Activated T-cell treated with anti-CD3 and anti-CD28 coated beads, Interleukin-2, amount 50 U/mL, for 72 hours (primary cell): Measurements from ENCODE around the gene B3GALNT2. TPM values are rescaled to one million over a fixed set of nuclear protein-coding genes. Genes with fewer than 3 reads are reported as not detected.
"Not testable (repeated sequence)": the region's sequence is repeated elsewhere in the genome, so short reads cannot be mapped to it uniquely, and the experiment has no call there.

ENCODE experiments used
- ATAC-seq, 2 donors: fragments of 150-1000 bp; cut with Tn5 transposase; replicated peaks in 1 of 2; 2 replicates each; pipeline ENCODE4 v1.10.0; 2021; ENCODE audit warnings: moderate library complexity in 2 of 2, mild to moderate bottlenecking in 1 of 2
- DNase-seq, 2 donors: peaks; one replicate each; pipeline ENCODE4 v3.0.0; 2021 to 2022; ENCODE audit warnings: mixed read lengths in 1 of 2
- H3K27ac Mint-ChIP-seq: one replicate; pipeline ENCODE4 v1.8.0; 2022; ENCODE audit warnings: mild to moderate bottlenecking, moderate library complexity, mixed read lengths
- H3K27me3 Mint-ChIP-seq: one replicate; pipeline ENCODE4 v1.8.0; 2022; ENCODE audit warnings: low read depth, mixed read lengths
- H3K36me3 Mint-ChIP-seq, 2 donors: one replicate each; pipeline ENCODE4 v1.8.0; 2022; ENCODE audit warnings: mixed read lengths in 2 of 2, mild to moderate bottlenecking in 1 of 2; ENCODE audit not compliant: insufficient read depth in 2 of 2
- H3K4me1 Mint-ChIP-seq: one replicate; pipeline ENCODE4 v1.8.0; 2022; ENCODE audit warnings: low read depth, mixed read lengths
- H3K4me3 Mint-ChIP-seq, 2 donors: one replicate each; pipeline ENCODE4 v1.8.0; 2022; ENCODE audit warnings: mild to moderate bottlenecking in 2 of 2, mixed read lengths in 2 of 2, moderate library complexity in 2 of 2
- H3K9me3 Mint-ChIP-seq, 2 donors: one replicate each; pipeline ENCODE4 v1.8.0; 2022; ENCODE audit warnings: mixed read lengths in 2 of 2
- total RNA-seq, 2 donors: library from RNA; stranded (reverse); gene quantifications; one replicate each; pipeline ENCODE4 v1.2.3, GENCODE V29; 2022

The B3GALNT2 gene
- total RNA-seq, 2 donors from 2014 or later: 8.8 to 9.1 TPM

- no peak for ATAC-seq
- Mint-ChIP-seq H3K9me3 (no peaks in the 10 kb centered on the region), H3K36me3 (peaks cover 7 to 15% of the 10 kb centered on the region in 2 donors), H3K27ac (no peak overlapping the region), H3K27me3 (no peaks in the 10 kb centered on the region), H3K4me3 (no peak overlapping the region), H3K4me1 (peaks cover 33% of the 10 kb centered on the region)
- DNase-seq: no peak
These were observed 9.7 kb downstream of the B3GALNT2 start for GRCh38 chr1:235494531-235494930.

- H3K36me3 Mint-ChIP-seq: peaks cover 7 to 15% of the 10 kb centered on the region in 2 donors
- H3K4me3 Mint-ChIP-seq: no peak overlapping the region
- ATAC-seq (no peak), DNase-seq (no peak)
- H3K27me3 Mint-ChIP-seq: no peaks in the 10 kb centered on the region
- no peak overlapping the region for H3K27ac Mint-ChIP-seq
- no peaks in the 10 kb centered on the region for H3K9me3 Mint-ChIP-seq
- peaks cover 35% of the 10 kb centered on the region for H3K4me1 Mint-ChIP-seq
These were observed 12.6 kb downstream of the B3GALNT2 start for GRCh38 chr1:235491644-235492043.

GRCh38 chr1:235486321-235486720, 17.9 kb downstream of the B3GALNT2 start:
- Mint-ChIP-seq H3K27me3 (no peaks in the 10 kb centered on the region), H3K27ac (no peak overlapping the region), H3K9me3 (no peaks in the 10 kb centered on the region), H3K36me3 (peaks cover 5 to 16% of the 10 kb centered on the region in 2 donors), H3K4me1 (peaks cover 10% of the 10 kb centered on the region), H3K4me3 (no peak overlapping the region)
- ATAC-seq (no peak), DNase-seq (no peak)

DNA sequence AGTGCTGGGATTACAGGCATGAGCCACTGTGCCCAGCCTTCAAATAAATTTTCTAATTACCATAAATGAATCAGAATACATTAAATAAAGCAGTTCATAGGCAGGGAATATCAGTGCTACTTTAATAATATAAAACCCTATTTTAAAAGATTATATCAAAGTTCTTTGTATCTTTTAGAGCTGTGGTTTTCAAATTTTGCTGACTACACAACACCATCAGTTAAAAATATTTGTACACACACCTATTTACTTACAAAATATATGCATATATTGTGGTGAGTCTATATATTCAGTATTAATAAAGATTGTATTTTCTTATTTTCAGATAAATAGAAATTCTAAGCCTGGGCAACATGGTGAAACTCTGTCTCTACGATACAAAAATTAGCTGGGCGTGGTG, 18.7 kb downstream of the B3GALNT2 start:
- peaks cover 10% of the 10 kb centered on the region for H3K4me1 Mint-ChIP-seq

GRCh38 chr1:235483090-235483489, 21.2 kb downstream of the B3GALNT2 start:
- no peak overlapping the region for H3K4me3 Mint-ChIP-seq

More for the DNA sequence above, 18.7 kb downstream of the B3GALNT2 start:
- Mint-ChIP-seq H3K36me3 (peaks cover 7 to 16% of the 10 kb centered on the region in 2 donors), H3K4me3 (no peak overlapping the region), H3K27ac (no peak overlapping the region), H3K27me3 (no peaks in the 10 kb centered on the region), H3K9me3 (no peaks in the 10 kb centered on the region)
- DNase-seq (no peak), ATAC-seq (no peak)

DNA sequence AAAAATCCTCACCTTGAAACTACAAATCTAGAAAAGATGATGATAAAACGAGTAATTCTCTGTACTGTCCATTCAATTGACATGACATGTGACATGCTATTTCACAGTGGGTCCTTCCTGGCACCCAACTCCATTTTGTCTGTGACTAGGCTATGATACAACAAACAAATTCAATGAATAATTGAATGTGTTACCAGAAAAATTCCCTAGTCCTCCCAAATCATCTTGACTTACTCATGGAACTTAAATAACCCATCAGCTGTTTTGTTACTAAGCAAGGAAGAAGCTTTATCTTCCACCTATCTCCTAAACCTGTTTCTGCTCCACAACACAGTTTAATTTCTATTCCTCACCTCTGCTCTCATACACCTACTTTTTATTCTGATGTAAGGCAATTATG, 30.4 kb downstream of the B3GALNT2 start:
- Mint-ChIP-seq H3K36me3 (peaks cover 0 to 3% of the 10 kb centered on the region in 2 donors), H3K27ac (no peak overlapping the region), H3K9me3 (no peaks in the 10 kb centered on the region), H3K4me3 (no peak overlapping the region), H3K4me1 (peaks cover 6% of the 10 kb centered on the region), H3K27me3 (no peaks in the 10 kb centered on the region)
- no peak for ATAC-seq
- DNase-seq: no peak

More at GRCh38 chr1:235483090-235483489, 21.2 kb downstream of the B3GALNT2 start:
- ATAC-seq (no peak), DNase-seq (no peak)
- Mint-ChIP-seq H3K27ac (no peak overlapping the region), H3K27me3 (no peaks in the 10 kb centered on the region), H3K9me3 (no peaks in the 10 kb centered on the region), H3K36me3 (peaks cover 7 to 21% of the 10 kb centered on the region in 2 donors), H3K4me1 (no peaks in the 10 kb centered on the region)

- H3K27me3 Mint-ChIP-seq: no peaks in the 10 kb centered on the region
- no peak overlapping the region for H3K4me3 Mint-ChIP-seq
- H3K4me1 Mint-ChIP-seq: peaks cover 6% of the 10 kb centered on the region
- no peaks in the 10 kb centered on the region for H3K9me3 Mint-ChIP-seq
- ATAC-seq (no peak), DNase-seq (no peak)
- no peaks in the 10 kb centered on the region for H3K36me3 Mint-ChIP-seq
- no peak overlapping the region for H3K27ac Mint-ChIP-seq
These were observed 33.4 kb downstream of the B3GALNT2 start for GRCh38 chr1:235470741-235471439.

DNA sequence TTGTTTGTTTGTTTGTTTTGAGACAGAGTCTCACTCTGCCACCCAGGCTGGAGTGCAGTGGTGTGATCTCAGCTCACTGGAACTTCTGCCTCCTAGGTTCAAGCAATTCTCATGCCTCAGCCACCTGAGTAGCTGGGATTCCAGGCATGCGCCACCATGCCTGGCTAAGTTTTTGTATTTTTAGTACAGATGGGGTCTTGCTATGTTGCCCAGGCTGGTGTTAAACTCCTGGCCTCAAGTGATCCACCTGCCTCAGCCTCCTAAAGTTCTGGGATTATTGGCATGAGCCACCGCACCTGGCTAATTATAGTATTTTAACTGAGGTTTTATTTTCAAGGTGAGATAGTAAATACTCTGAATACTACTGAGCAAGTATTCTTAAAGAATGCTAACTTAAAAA, 34.4 kb downstream of the B3GALNT2 start:
- H3K27ac Mint-ChIP-seq: not testable (repeated sequence)

GRCh38 chr1:235468970-235469369, 35.3 kb downstream of the B3GALNT2 start:
- H3K4me1 Mint-ChIP-seq: peaks cover 2% of the 10 kb centered on the region
- DNase-seq (no peak), ATAC-seq (no peak)
- H3K4me3 Mint-ChIP-seq: no peak overlapping the region
- H3K27ac Mint-ChIP-seq: no peak overlapping the region
- no peaks in the 10 kb centered on the region for H3K9me3 Mint-ChIP-seq
- H3K36me3 Mint-ChIP-seq: no peaks in the 10 kb centered on the region
- no peaks in the 10 kb centered on the region for H3K27me3 Mint-ChIP-seq

More for the DNA sequence above, 34.4 kb downstream of the B3GALNT2 start:
- not testable (repeated sequence) for H3K9me3 Mint-ChIP-seq, H3K4me3 Mint-ChIP-seq, DNase-seq, H3K36me3 Mint-ChIP-seq, H3K4me1 Mint-ChIP-seq, H3K27me3 Mint-ChIP-seq, ATAC-seq

- H3K4me1 Mint-ChIP-seq: no peaks in the 10 kb centered on the region
- H3K27ac Mint-ChIP-seq: no peak overlapping the region
- no peaks in the 10 kb centered on the region for H3K27me3 Mint-ChIP-seq
- ATAC-seq: no peak
- H3K4me3 Mint-ChIP-seq: no peak overlapping the region
- no peak for DNase-seq
- H3K36me3 Mint-ChIP-seq: no peaks in the 10 kb centered on the region
- no peaks in the 10 kb centered on the region for H3K9me3 Mint-ChIP-seq
These were observed 36.2 kb downstream of the B3GALNT2 start for GRCh38 chr1:235468004-235468403.

DNA sequence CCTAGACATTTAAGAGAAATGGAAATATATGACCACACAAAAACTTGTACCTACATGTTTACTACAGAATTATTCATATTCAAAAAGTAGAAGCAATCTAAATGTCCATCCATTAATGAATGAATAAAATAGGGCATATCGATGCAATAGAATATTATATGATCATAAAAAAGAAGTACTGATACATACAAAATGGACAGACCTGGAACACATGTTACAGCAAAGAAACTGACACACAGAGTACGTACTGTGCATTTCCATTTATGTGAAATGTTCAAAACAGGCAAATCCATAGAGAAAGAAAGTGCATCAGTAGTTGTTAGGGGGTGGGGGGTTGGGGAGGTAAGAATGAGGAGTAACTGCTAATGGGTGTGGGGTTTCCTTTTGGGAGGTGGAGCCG, 39.2 kb downstream of the B3GALNT2 start:
- no peaks in the 10 kb centered on the region for H3K9me3 Mint-ChIP-seq
- no peak overlapping the region for H3K27ac Mint-ChIP-seq
- ATAC-seq (no peak), DNase-seq (no peak)
- no peaks in the 10 kb centered on the region for H3K36me3 Mint-ChIP-seq
- peaks cover 8% of the 10 kb centered on the region for H3K4me1 Mint-ChIP-seq
- H3K27me3 Mint-ChIP-seq: no peaks in the 10 kb centered on the region
- H3K4me3 Mint-ChIP-seq: no peak overlapping the region

GRCh38 chr1:235462832-235463231, 41.4 kb downstream of the B3GALNT2 start:
- not testable (repeated sequence) for H3K4me3 Mint-ChIP-seq, H3K36me3 Mint-ChIP-seq, ATAC-seq, H3K4me1 Mint-ChIP-seq, H3K9me3 Mint-ChIP-seq, H3K27ac Mint-ChIP-seq, H3K27me3 Mint-ChIP-seq, DNase-seq

- no peak overlapping the region for H3K4me3 Mint-ChIP-seq
- H3K27ac Mint-ChIP-seq: no peak overlapping the region
- peaks cover 8% of the 10 kb centered on the region for H3K4me1 Mint-ChIP-seq
- no peaks in the 10 kb centered on the region for H3K27me3 Mint-ChIP-seq
- ATAC-seq (no peak), DNase-seq (no peak)
- H3K36me3 Mint-ChIP-seq: no peaks in the 10 kb centered on the region
- no peaks in the 10 kb centered on the region for H3K9me3 Mint-ChIP-seq
These were observed 42.3 kb downstream of the B3GALNT2 start for GRCh38 chr1:235461954-235462353.

DNA sequence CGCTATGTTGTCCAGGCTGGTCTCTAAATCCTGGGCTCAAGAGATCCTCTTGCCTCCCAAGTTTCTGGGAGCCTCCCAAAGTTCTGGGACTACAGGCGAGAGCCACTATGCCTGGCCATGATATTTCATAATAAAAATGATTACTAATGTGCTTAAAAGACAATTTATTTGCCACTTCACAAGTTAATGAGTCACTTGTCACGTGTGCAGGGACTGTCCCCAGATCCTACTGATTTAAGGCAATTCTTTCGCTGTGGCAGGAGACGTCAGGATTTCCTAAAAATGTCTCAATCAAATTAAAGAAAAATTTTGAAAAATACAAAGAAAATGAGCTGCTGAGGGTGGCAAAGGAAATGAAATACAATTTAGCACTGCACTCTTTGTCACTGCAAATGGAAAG, 43.5 kb downstream of the B3GALNT2 start:
- Mint-ChIP-seq H3K4me1 (peaks cover 8% of the 10 kb centered on the region), H3K9me3 (no peaks in the 10 kb centered on the region), H3K4me3 (no peak overlapping the region), H3K27me3 (no peaks in the 10 kb centered on the region), H3K36me3 (no peaks in the 10 kb centered on the region), H3K27ac (no peak overlapping the region)
- ATAC-seq: no peak
- no peak for DNase-seq
